ENCODE measurements around the gene SOX1. TPM values are rescaled to one million over a fixed set of nuclear protein-coding genes. Genes with fewer than 3 reads are reported as not detected.

The SOX1 gene
- total RNA-seq, 1 donor from 2014 or later: not detected

DNA sequence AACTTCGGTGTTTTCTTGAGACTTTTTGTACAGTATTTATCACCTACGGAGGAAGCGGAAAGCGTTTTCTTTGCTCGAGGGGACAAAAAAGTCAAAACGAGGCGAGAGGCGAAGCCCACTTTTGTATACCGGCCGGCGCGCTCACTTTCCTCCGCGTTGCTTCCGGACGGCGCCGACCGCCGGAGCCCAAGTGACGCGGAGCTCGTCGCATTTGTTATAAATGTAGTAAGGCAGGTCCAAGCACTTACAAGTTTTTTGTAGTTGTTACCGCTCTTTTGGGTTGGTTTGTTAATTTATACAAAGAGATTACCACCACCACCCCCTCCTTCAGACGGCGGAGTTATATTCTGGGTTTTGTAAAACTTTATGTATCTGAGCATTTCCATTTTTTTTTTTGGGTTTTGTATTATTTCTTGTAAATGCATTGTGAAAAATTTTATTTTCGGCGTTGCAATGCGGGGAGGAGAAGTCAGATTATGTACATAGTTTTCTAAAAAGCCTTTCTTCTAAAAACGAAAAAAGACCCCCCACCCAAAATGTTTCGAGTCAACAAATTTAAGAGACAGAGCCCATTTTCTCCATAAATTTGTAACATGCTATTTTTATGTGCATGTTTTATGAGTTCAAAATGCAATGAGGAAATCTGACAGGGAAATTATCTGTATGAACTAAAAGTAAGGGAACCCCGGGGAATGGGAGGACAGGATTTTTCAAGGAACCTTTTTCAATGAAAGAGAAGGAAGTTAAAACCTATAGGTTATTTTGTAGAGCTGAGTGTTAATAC is 2.3 kb downstream of the SOX1 start:
- peaks cover 7% of the 10 kb centered on the region for H3K36me3 Mint-ChIP-seq (ENCODE audit: low read depth)
- H3K9me3 Mint-ChIP-seq: no peaks in the 10 kb centered on the region
- H3K4me3 Mint-ChIP-seq: no peak overlapping the region
- no peak for DNase-seq (ENCODE audit: low spot score)
- H3K27me3 Mint-ChIP-seq (ENCODE audit: insufficient read depth): peaks cover 60% of the 10 kb centered on the region
- H3K4me1 Mint-ChIP-seq (ENCODE audit: low read depth): peaks cover 5% of the 10 kb centered on the region
- intact Hi-C loops (cut with micrococcal nuclease): no loop called here
- peak overlapping the region; percentile 83 for H3K27ac Mint-ChIP-seq

DNA sequence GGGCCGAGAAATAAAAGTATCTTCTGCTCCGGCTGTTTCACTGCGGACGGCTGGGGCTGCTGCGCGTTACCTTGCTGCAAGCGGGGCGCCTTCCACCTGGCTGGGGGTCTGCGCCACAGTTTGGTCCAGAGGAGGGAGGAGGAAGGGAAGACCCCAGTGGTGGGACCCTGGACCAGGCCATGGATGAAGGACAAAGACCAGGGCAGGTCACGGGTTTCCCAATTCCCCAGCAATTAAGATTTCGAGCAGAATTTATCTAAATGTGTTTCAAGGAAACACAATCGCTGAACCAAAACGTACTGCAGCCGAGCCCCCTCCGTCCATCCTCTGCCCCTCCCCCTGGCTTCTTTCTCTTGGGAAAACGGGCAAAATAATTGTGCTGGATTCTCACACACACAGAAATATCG is 2.9 kb downstream of the SOX1 start:
- H3K4me3 Mint-ChIP-seq: no peak overlapping the region
- H3K4me1 Mint-ChIP-seq (ENCODE audit: low read depth): peaks cover 5% of the 10 kb centered on the region
- DNase-seq (ENCODE audit: low spot score): no peak
- peaks cover 60% of the 10 kb centered on the region for H3K27me3 Mint-ChIP-seq (ENCODE audit: insufficient read depth)
- H3K9me3 Mint-ChIP-seq: no peaks in the 10 kb centered on the region
- intact Hi-C loops (cut with micrococcal nuclease): loop anchor here (5.0 kb wide), 1 partner anchor 537 kb away; no protein-coding TSS in a partner anchor
- peaks cover 7% of the 10 kb centered on the region for H3K36me3 Mint-ChIP-seq (ENCODE audit: low read depth)
- peak overlapping the region; percentile 50 for H3K27ac Mint-ChIP-seq

GRCh38 chr13:112071102-112071722 is 4.3 kb downstream of the SOX1 start:
- H3K36me3 Mint-ChIP-seq (ENCODE audit: low read depth): peaks cover 7% of the 10 kb centered on the region

GRCh38 chr13:112071723-112072533 is 5.0 kb downstream of the SOX1 start:
- H3K9me3 Mint-ChIP-seq: no peaks in the 10 kb centered on the region

More at GRCh38 chr13:112071102-112071722, 4.3 kb downstream of the SOX1 start:
- no peak for DNase-seq (ENCODE audit: low spot score)
- intact Hi-C loops (cut with micrococcal nuclease): loop anchor here (5.0 kb wide), 1 partner anchor 536 kb away; no protein-coding TSS in a partner anchor
- H3K4me3 Mint-ChIP-seq: no peak overlapping the region
- peak overlapping the region; percentile 75 for H3K27ac Mint-ChIP-seq
- peaks cover 61% of the 10 kb centered on the region for H3K27me3 Mint-ChIP-seq (ENCODE audit: insufficient read depth)
- peaks cover 5% of the 10 kb centered on the region for H3K4me1 Mint-ChIP-seq (ENCODE audit: low read depth)
- no peaks in the 10 kb centered on the region for H3K9me3 Mint-ChIP-seq

GRCh38 chr13:112072534-112073244 is 5.7 kb downstream of the SOX1 start:
- Mint-ChIP-seq H3K27me3 (ENCODE audit: insufficient read depth) (peaks cover 68% of the 10 kb centered on the region), H3K9me3 (no peaks in the 10 kb centered on the region), H3K27ac (no peak overlapping the region), H3K4me1 (ENCODE audit: low read depth) (peaks cover 5% of the 10 kb centered on the region), H3K36me3 (ENCODE audit: low read depth) (peaks cover 7% of the 10 kb centered on the region), H3K4me3 (no peak overlapping the region)
- intact Hi-C loops (cut with micrococcal nuclease): loop anchor here (5.0 kb wide), 1 partner anchor 535 kb away; no protein-coding TSS in a partner anchor
- no peak for DNase-seq (ENCODE audit: low spot score)

More at GRCh38 chr13:112071723-112072533, 5.0 kb downstream of the SOX1 start:
- peaks cover 5% of the 10 kb centered on the region for H3K4me1 Mint-ChIP-seq (ENCODE audit: low read depth)
- no peak for DNase-seq (ENCODE audit: low spot score)
- H3K27me3 Mint-ChIP-seq (ENCODE audit: insufficient read depth): peaks cover 66% of the 10 kb centered on the region
- H3K4me3 Mint-ChIP-seq: no peak overlapping the region
- peaks cover 7% of the 10 kb centered on the region for H3K36me3 Mint-ChIP-seq (ENCODE audit: low read depth)
- intact Hi-C loops (cut with micrococcal nuclease): loop anchor here (5.0 kb wide), 1 partner anchor 535 kb away; no protein-coding TSS in a partner anchor
- H3K27ac Mint-ChIP-seq: peak overlapping the region; percentile 58

DNA sequence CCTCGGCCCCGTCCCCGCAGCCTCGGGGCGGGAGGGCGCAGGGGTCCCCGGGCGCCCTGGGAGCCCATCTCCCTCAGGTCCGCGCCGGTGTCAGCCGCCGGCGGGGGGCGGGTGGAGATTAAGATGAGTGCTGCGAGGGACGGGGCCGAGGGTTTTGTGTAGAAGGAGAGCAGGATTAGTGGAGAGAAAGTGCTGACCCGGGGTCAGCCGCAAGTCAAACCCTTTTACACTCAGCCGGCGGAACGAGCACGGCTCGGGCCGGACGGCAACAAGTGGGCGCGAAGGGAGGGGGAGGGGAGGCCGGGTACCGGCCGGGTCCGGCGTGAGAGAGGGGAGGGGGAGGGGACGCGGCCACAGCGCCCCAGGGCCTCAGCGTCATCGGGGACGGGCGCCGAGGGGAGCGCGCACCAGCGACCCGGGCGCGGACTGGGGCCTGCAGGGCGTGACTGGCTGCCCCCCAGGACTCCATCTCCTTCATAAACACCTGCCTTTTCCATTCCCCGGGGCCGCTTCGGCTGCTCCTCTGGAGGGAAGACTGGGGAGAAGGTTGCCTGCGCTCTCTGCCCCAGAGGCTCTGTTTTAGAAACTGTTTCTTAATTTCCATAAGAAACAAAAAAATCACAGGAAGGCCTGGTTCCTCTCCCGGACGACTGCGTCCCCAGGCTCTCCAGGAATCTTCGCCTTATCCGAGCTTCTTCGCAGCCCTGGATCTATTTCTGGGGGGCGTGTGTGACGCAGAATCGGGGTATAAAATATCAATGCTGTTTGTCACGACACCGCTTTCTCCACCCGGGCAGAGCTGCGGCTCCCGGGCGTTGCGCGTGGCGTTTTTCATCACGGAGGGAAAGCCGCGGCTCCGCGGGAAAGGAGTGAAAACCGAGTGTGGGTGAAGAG is 6.5 kb downstream of the SOX1 start:
- no peaks in the 10 kb centered on the region for H3K9me3 Mint-ChIP-seq
- intact Hi-C loops (cut with micrococcal nuclease): loop anchor here (2.0 to 5.0 kb wide), 3 partner anchors 15 to 534 kb away; no protein-coding TSS in a partner anchor
- DNase-seq (ENCODE audit: low spot score): no peak
- H3K4me1 Mint-ChIP-seq (ENCODE audit: low read depth): peaks cover 5% of the 10 kb centered on the region
- H3K4me3 Mint-ChIP-seq: no peak overlapping the region
- H3K27ac Mint-ChIP-seq: peak overlapping the region; percentile 50
- H3K27me3 Mint-ChIP-seq (ENCODE audit: insufficient read depth): peaks cover 70% of the 10 kb centered on the region
- H3K36me3 Mint-ChIP-seq (ENCODE audit: low read depth): peaks cover 7% of the 10 kb centered on the region

- Mint-ChIP-seq H3K27ac (peak overlapping the region; percentile 50), H3K4me1 (ENCODE audit: low read depth) (peaks cover 5% of the 10 kb centered on the region), H3K9me3 (no peaks in the 10 kb centered on the region), H3K4me3 (no peak overlapping the region), H3K27me3 (ENCODE audit: insufficient read depth) (peaks cover 65% of the 10 kb centered on the region), H3K36me3 (ENCODE audit: low read depth) (peaks cover 7% of the 10 kb centered on the region)
- intact Hi-C loops (cut with micrococcal nuclease): loop anchor here (2.0 to 5.0 kb wide), 3 partner anchors 16 to 533 kb away; no protein-coding TSS in a partner anchor
- no peak for DNase-seq (ENCODE audit: low spot score)
Observed at GRCh38 chr13:112074139-112074865, 7.4 kb downstream of the SOX1 start.

- peaks cover 41% of the 10 kb centered on the region for H3K27me3 Mint-ChIP-seq (ENCODE audit: insufficient read depth)
- H3K4me1 Mint-ChIP-seq (ENCODE audit: low read depth): no peaks in the 10 kb centered on the region
- H3K4me3 Mint-ChIP-seq: no peak overlapping the region
- H3K27ac Mint-ChIP-seq: no peak overlapping the region
- no peaks in the 10 kb centered on the region for H3K9me3 Mint-ChIP-seq
- no peak for DNase-seq (ENCODE audit: low spot score)
- peaks cover 3% of the 10 kb centered on the region for H3K36me3 Mint-ChIP-seq (ENCODE audit: low read depth)
- intact Hi-C loops (cut with micrococcal nuclease): no loop called here
Observed at GRCh38 chr13:112077729-112078128, 10.8 kb downstream of the SOX1 start.

- intact Hi-C loops (cut with micrococcal nuclease): no loop called here
- Mint-ChIP-seq H3K27ac (no peak overlapping the region), H3K4me3 (no peak overlapping the region), H3K27me3 (ENCODE audit: insufficient read depth) (peaks cover 41% of the 10 kb centered on the region), H3K36me3 (ENCODE audit: low read depth) (peaks cover 3% of the 10 kb centered on the region), H3K4me1 (ENCODE audit: low read depth) (no peaks in the 10 kb centered on the region), H3K9me3 (peaks cover under 1% of the 10 kb centered on the region)
- no peak for DNase-seq (ENCODE audit: low spot score)
Observed at GRCh38 chr13:112078216-112078615, 11.3 kb downstream of the SOX1 start.

DNA sequence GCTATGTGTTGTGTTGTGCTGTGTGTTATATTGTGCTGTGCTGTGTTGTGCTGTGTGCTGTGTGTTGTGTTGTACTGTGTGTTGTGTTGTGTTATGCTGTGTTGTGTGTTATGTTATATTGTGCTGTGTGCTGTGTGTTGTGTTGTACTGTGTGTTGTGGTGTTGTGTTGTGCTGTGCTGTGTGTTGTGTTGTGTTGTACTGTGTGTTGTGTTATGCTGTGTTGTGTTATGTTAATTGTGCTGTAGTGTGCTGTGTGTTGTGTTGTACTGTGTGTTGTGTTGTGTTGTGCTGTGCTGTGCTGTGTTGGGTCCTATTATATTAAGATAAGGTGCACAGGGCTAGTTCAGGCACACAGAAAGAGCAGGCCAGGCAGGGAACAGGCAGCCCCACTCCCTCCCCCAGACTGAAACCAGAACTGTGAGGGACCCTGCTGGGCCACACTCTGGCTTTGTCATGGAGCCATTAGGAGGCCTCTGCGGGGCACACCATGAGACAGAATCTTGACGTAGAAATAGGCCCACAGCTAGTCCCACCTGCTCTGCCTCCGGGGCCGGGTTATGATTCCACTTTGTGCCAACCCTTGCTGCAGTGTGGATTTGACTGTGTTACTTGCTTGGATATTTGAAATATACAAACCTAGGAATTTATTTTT is 12.1 kb downstream of the SOX1 start:
- H3K27me3 Mint-ChIP-seq (ENCODE audit: insufficient read depth): peaks cover 36% of the 10 kb centered on the region
- no peaks in the 10 kb centered on the region for H3K4me1 Mint-ChIP-seq (ENCODE audit: low read depth)
- DNase-seq (ENCODE audit: low spot score): no peak
- H3K27ac Mint-ChIP-seq: no peak overlapping the region
- intact Hi-C loops (cut with micrococcal nuclease): no loop called here
- H3K9me3 Mint-ChIP-seq: peaks cover 9% of the 10 kb centered on the region
- no peak overlapping the region for H3K4me3 Mint-ChIP-seq
- no peaks in the 10 kb centered on the region for H3K36me3 Mint-ChIP-seq (ENCODE audit: low read depth)

All from activated T-helper 1 cell treated with anti-CD3 and anti-CD28 coated beads, Interleukin-12 subunit alpha, Interleukin-12 subunit beta, Interleukin-2, Interleukin-4 antibody, amounts not matched to agents 30 ng/mL and 10 ng/mL and 1 ng/mL, durations not matched to agents 14 hours and 24 hours and 36 hours (primary cell).